ENCODE data around the gene JSRP1. TPM values are rescaled to one million over a fixed set of nuclear protein-coding genes. Genes with fewer than 3 reads are reported as not detected.

JSRP1 gene
- total and polyA plus RNA-seq, 2 experiments from 2014 or later = 2.4 to 3.1 TPM

DNA sequence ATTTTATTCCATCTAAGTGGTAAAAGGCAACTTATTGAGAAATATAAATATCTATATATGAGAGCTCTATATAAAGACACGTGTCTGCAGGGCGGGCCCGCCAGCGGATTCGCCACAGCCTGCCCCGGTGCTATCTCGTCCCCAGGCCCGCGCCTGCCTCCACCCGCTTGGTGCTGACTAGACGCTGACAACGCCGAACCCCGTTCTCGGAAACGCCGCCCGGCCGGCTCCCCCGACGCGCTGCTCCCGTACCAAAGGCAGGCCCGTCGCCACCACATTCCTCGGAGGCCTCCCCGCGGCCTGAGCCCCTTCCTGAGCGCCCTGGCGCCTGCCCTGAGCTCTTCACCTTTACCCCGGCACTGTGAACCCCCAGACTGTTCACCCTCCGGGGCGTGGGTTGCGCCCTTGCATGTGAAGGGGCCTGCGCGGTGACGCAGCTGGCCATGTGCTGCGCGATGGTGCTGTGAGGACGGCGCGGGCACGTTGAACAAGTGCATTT lies 26.1 kb downstream of the JSRP1 start:
- Histone ChIP-seq H3K4me1 (ENCODE audit: insufficient read depth) (0 out of 2 replicates have a peak, but pooled peaks cover under 1% of the 10 kb centered on the region), H4K20me1 (replicated peaks; ENCODE audit: insufficient read depth) (peaks cover 3% of the 10 kb centered on the region), H3K4me2 (no peak overlapping the region), H3F3A (replicated peaks; ENCODE audit: low read depth) (0 out of 2 replicates have a peak, but pooled peaks cover 10% of the 10 kb centered on the region), H2AFZ (no peak overlapping the region), H3K9me2 (ENCODE audit: insufficient read depth) (no peaks in the 10 kb centered on the region), H3K4me3 (no peak overlapping the region), H3K27me3 (ENCODE audit: insufficient read depth) (no peaks in the 10 kb centered on the region), H3K27ac (ENCODE audit: low read depth) (no peak overlapping the region; the same call in 1 of the 2 replicates), H3K36me3 (ENCODE audit: insufficient read depth) (no peaks in the 10 kb centered on the region), H3K79me2 (replicated peaks; ENCODE audit: insufficient read depth) (peaks cover 13% of the 10 kb centered on the region)
- ATAC-seq = no peak
- Mint-ChIP-seq H3K36me3 (ENCODE audit: low read depth) (peaks cover 33% of the 10 kb centered on the region), H3K4me1 (peaks cover 5% of the 10 kb centered on the region), H3K27me3 (ENCODE audit: insufficient read depth, low read depth, poor library complexity) (peaks cover 12% of the 10 kb centered on the region), H3K27ac (no peak overlapping the region), H3K4me3 (no peak overlapping the region), H3K9me3 (0 out of 3 replicates have a peak, but pooled peaks cover under 1% of the 10 kb centered on the region)
- TF ChIP-seq, protein P1, sequence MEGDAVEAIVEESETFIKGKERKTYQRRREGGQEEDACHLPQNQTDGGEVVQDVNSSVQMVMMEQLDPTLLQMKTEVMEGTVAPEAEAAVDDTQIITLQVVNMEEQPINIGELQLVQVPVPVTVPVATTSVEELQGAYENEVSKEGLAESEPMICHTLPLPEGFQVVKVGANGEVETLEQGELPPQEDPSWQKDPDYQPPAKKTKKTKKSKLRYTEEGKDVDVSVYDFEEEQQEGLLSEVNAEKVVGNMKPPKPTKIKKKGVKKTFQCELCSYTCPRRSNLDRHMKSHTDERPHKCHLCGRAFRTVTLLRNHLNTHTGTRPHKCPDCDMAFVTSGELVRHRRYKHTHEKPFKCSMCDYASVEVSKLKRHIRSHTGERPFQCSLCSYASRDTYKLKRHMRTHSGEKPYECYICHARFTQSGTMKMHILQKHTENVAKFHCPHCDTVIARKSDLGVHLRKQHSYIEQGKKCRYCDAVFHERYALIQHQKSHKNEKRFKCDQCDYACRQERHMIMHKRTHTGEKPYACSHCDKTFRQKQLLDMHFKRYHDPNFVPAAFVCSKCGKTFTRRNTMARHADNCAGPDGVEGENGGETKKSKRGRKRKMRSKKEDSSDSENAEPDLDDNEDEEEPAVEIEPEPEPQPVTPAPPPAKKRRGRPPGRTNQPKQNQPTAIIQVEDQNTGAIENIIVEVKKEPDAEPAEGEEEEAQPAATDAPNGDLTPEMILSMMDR (conservative IDR thresholded peaks at IDR 0.05; ENCODE audit: low read depth in 2 of 2) = no peak
- 0 out of 2 replicates have a peak, but pooled peaks have one; percentile 24 for TF ChIP-seq POLR2AphosphoS5 (IDR thresholded peaks at IDR 0.05; ENCODE audit: low read depth)
- no peak for DNase-seq (ENCODE audit: low spot score)

DNA sequence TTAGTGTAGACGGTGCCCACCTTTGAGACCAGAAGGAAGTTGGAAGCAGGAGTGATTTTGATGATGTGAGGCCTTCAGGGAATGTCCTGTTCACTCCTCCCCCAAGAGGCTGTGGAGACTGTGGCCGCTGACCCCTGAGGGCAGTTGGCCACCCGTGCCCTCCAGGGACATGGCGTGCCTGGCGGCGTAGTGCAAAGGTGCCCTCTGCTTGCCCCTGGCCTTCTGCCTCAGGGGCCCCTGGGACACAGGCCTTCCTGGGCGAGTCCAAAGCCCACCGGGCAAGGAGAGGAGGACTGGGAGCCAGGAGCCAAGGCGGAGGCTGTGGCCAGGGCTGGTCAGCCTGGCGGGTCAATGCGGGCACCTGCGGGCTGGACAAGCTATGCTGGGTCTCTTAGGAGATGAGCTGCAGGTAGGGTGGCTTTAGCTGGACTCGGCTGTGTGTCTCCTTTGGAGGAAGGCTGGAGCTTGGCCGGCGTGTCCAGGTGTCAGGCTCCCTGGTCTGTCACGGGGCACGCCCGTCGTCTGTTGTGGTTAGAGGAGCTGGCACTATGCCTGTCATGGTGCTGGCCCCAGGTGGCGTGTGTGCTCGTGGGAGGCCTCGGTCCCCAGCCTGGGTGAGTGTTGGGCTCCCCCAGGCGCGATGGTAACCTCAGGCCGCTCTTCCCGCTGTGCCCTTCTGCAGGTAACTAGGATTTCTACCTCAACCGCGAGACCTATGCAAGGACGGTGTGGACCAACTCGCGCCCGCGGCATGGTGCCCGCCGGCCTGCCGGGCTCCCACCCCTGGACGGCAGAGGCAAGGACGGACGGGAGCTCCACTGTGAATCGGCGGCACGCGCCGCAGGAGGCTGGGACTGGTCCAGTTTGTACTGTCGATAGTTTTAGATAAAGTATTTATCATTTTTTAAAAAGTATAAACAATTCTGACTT lies 26.8 kb downstream of the JSRP1 start:
- Mint-ChIP-seq H3K9me3 (no peaks in the 10 kb centered on the region), H3K4me1 (peaks cover 3% of the 10 kb centered on the region; the same call in 2 of the 3 replicates), H3K27ac (no peak overlapping the region), H3K27me3 (ENCODE audit: insufficient read depth, low read depth, poor library complexity) (peaks cover 11% of the 10 kb centered on the region), H3K4me3 (no peak overlapping the region), H3K36me3 (ENCODE audit: low read depth) (peaks cover 36% of the 10 kb centered on the region)
- H3K27me3 ChIP-seq (ENCODE audit: insufficient read depth) = no peaks in the 10 kb centered on the region
- H3F3A ChIP-seq (replicated peaks; ENCODE audit: low read depth) = 0 out of 2 replicates have a peak, but pooled peaks cover 10% of the 10 kb centered on the region
- H3K36me3 ChIP-seq (ENCODE audit: insufficient read depth) = no peaks in the 10 kb centered on the region
- H3K79me2 ChIP-seq (replicated peaks; ENCODE audit: insufficient read depth) = peaks cover 6% of the 10 kb centered on the region
- H3K9me2 ChIP-seq (ENCODE audit: insufficient read depth) = no peaks in the 10 kb centered on the region
- no peak overlapping the region for H3K4me2 ChIP-seq
- no peak for DNase-seq (ENCODE audit: low spot score)
- no peaks in the 10 kb centered on the region for H3K4me1 ChIP-seq (ENCODE audit: insufficient read depth)
- no peak overlapping the region for H3K4me3 ChIP-seq
- no peak overlapping the region for H3K27ac ChIP-seq (ENCODE audit: low read depth)
- H2AFZ ChIP-seq = no peak overlapping the region
- no peak for ATAC-seq
- peaks cover 3% of the 10 kb centered on the region for H4K20me1 ChIP-seq (replicated peaks; ENCODE audit: insufficient read depth)
- no peak for TF ChIP-seq JUNB (IDR thresholded peaks at IDR 0.05; ENCODE audit: unreplicated experiment)
- no peak for TF ChIP-seq STAT1 (IDR thresholded peaks at IDR 0.05; ENCODE audit: unreplicated experiment)
- TF ChIP-seq POLR2AphosphoS5 (IDR thresholded peaks at IDR 0.05; ENCODE audit: low read depth) = no peak
- TF ChIP-seq, protein P1 (conservative IDR thresholded peaks at IDR 0.05; ENCODE audit: low read depth in 2 of 2) = no peak
- TF ChIP-seq ZNF114 (CRISPR knock-in tag; IDR thresholded peaks at IDR 0.05) = no peak
- TF ChIP-seq EZH2phosphoT487 (IDR thresholded peaks at IDR 0.05; ENCODE audit: unreplicated experiment) = no peak
- TF ChIP-seq CREB1 (CRISPR knock-in tag; IDR thresholded peaks at IDR 0.05; ENCODE audit: low read depth) = no peak
- TF ChIP-seq NANOG (IDR thresholded peaks at IDR 0.05; ENCODE audit: borderline replicate concordance) = no peak
- TF ChIP-seq EZH2 (IDR thresholded peaks at IDR 0.05; ENCODE audit: low read depth, unreplicated experiment) = no peak
- TF ChIP-seq, protein P2, sequence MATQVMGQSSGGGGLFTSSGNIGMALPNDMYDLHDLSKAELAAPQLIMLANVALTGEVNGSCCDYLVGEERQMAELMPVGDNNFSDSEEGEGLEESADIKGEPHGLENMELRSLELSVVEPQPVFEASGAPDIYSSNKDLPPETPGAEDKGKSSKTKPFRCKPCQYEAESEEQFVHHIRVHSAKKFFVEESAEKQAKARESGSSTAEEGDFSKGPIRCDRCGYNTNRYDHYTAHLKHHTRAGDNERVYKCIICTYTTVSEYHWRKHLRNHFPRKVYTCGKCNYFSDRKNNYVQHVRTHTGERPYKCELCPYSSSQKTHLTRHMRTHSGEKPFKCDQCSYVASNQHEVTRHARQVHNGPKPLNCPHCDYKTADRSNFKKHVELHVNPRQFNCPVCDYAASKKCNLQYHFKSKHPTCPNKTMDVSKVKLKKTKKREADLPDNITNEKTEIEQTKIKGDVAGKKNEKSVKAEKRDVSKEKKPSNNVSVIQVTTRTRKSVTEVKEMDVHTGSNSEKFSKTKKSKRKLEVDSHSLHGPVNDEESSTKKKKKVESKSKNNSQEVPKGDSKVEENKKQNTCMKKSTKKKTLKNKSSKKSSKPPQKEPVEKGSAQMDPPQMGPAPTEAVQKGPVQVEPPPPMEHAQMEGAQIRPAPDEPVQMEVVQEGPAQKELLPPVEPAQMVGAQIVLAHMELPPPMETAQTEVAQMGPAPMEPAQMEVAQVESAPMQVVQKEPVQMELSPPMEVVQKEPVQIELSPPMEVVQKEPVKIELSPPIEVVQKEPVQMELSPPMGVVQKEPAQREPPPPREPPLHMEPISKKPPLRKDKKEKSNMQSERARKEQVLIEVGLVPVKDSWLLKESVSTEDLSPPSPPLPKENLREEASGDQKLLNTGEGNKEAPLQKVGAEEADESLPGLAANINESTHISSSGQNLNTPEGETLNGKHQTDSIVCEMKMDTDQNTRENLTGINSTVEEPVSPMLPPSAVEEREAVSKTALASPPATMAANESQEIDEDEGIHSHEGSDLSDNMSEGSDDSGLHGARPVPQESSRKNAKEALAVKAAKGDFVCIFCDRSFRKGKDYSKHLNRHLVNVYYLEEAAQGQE (IDR thresholded peaks at IDR 0.05; ENCODE audit: unreplicated experiment) = no peak

Data from GM23338 (cell line).